ENCODE measurements around the gene GIPC2. TPM values are rescaled to one million over a fixed set of nuclear protein-coding genes. Genes with fewer than 3 reads are reported as not detected.

Gene GIPC2
- total RNA-seq, 1 experiment from 2014 or later = 2.8 TPM

DNA sequence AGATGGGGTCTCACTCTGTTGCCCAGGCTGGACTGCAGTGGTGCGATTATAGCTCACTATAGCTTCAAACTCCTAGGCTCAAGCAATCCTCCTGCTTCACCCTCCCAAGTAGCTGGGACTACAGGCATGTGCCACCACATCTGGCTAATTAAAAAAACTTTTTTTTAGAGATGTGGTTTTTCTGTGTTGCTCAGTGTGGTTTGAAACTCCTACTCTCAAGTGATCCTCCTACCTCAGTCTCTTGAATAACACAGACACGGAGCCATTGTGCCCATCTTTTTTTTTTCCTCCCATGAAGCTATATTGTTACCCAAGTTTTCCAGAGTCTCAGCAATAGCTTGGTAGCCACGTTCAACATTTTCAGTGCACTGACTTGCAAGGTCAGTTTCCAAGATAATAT, 2.7 kb downstream of the GIPC2 start:
- peaks cover 19% of the 10 kb centered on the region for H3K36me3 Mint-ChIP-seq (ENCODE audit: insufficient read depth, unreplicated experiment)
- peaks cover 11% of the 10 kb centered on the region for H3K4me1 Mint-ChIP-seq (ENCODE audit: low read depth, unreplicated experiment)
- H3K27me3 Mint-ChIP-seq (ENCODE audit: unreplicated experiment) = peaks cover 20% of the 10 kb centered on the region
- H3K27ac Mint-ChIP-seq (ENCODE audit: unreplicated experiment) = no peak overlapping the region
- no peak for DNase-seq
- no TSS peak for BruUV-seq (replicated peaks)
- CTCF ChIA-PET = interaction anchor here (0.7 kb wide), 1 partner anchor 10 kb away, joined by 4 read pairs; no protein-coding TSS in a partner anchor
- H3K4me3 Mint-ChIP-seq (ENCODE audit: low read depth, unreplicated experiment) = no peak overlapping the region
- TF ChIP-seq CTCF (IDR thresholded peaks at IDR 0.05; ENCODE audit: unreplicated experiment) = no peak
- intact Hi-C loops (cut with micrococcal nuclease; ENCODE audit: unreplicated experiment) = loop anchor here (5.0 kb wide), 1 partner anchor 71 kb away; the partner anchor contains the start of gene FUBP1
- H3K9me3 Mint-ChIP-seq (ENCODE audit: low read depth, unreplicated experiment) = no peaks in the 10 kb centered on the region

DNA sequence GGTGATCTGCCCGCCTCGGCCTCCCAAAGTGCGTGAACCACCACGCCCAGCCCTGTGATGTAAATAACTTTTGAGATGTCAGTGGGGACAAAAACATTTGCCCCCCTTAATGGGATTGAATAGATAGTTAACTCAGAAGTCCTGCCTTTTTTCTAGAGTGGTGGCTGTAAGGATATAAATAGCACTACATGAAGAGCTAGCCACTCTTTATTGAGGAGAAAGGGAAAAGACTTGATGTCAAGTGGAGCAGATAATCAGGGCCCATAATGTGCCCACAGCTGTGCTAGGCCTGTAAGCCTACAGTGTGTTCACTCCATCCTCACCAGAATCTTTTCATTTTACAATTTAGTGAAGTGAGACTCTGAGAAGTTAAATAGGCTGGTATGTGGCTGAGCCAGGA, 3.6 kb downstream of the GIPC2 start:
- Mint-ChIP-seq H3K4me3 (ENCODE audit: low read depth, unreplicated experiment) (no peak overlapping the region), H3K27ac (ENCODE audit: unreplicated experiment) (no peak overlapping the region), H3K9me3 (ENCODE audit: low read depth, unreplicated experiment) (no peaks in the 10 kb centered on the region), H3K4me1 (ENCODE audit: low read depth, unreplicated experiment) (peaks cover 11% of the 10 kb centered on the region), H3K36me3 (ENCODE audit: insufficient read depth, unreplicated experiment) (peaks cover 19% of the 10 kb centered on the region), H3K27me3 (ENCODE audit: unreplicated experiment) (peaks cover 14% of the 10 kb centered on the region)
- no peak for DNase-seq
- CTCF ChIA-PET = no interaction called here
- no TSS peak for BruUV-seq (replicated peaks)
- no peak for TF ChIP-seq CTCF (IDR thresholded peaks at IDR 0.05; ENCODE audit: unreplicated experiment)
- intact Hi-C loops (cut with micrococcal nuclease; ENCODE audit: unreplicated experiment) = loop anchor here (5.0 kb wide), 1 partner anchor 72 kb away; the partner anchor contains the start of gene FUBP1

DNA sequence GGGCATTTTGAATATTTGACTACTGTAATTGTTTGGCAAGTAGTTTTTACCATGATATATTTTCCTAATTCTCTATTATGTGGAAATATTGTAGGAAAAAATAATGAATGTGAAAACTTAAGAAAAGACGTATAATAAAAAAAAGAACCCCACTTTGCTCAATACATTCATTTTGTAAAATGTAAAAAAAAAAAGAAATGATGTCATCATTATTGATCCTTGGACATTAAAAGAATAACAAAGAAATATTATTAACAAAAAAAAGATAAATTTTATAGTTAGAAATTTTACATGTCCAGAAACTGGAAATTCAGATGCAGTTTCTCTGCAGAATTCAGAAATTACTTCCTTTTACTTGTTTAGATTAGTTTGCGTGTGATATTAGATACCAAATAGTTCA, 5.2 kb downstream of the GIPC2 start:
- Mint-ChIP-seq H3K4me3 (ENCODE audit: low read depth, unreplicated experiment) (no peak overlapping the region), H3K27me3 (ENCODE audit: unreplicated experiment) (no peaks in the 10 kb centered on the region), H3K27ac (ENCODE audit: unreplicated experiment) (no peak overlapping the region), H3K4me1 (ENCODE audit: low read depth, unreplicated experiment) (peaks cover 21% of the 10 kb centered on the region), H3K9me3 (ENCODE audit: low read depth, unreplicated experiment) (no peaks in the 10 kb centered on the region), H3K36me3 (ENCODE audit: insufficient read depth, unreplicated experiment) (peaks cover 7% of the 10 kb centered on the region)
- no peak for DNase-seq
- CTCF ChIA-PET = no interaction called here
- intact Hi-C loops (cut with micrococcal nuclease; ENCODE audit: unreplicated experiment) = no loop called here
- TF ChIP-seq CTCF (IDR thresholded peaks at IDR 0.05; ENCODE audit: unreplicated experiment) = no peak
- BruUV-seq (replicated peaks) = no TSS peak

- no peaks in the 10 kb centered on the region for H3K9me3 Mint-ChIP-seq (ENCODE audit: low read depth, unreplicated experiment)
- no peak for DNase-seq
- H3K27me3 Mint-ChIP-seq (ENCODE audit: unreplicated experiment) = no peaks in the 10 kb centered on the region
- no peaks in the 10 kb centered on the region for H3K36me3 Mint-ChIP-seq (ENCODE audit: insufficient read depth, unreplicated experiment)
- TF ChIP-seq CTCF (IDR thresholded peaks at IDR 0.05; ENCODE audit: unreplicated experiment) = no peak
- intact Hi-C loops (cut with micrococcal nuclease; ENCODE audit: unreplicated experiment) = no loop called here
- peaks cover 12% of the 10 kb centered on the region for H3K4me1 Mint-ChIP-seq (ENCODE audit: low read depth, unreplicated experiment)
- no TSS peak for BruUV-seq (replicated peaks)
- no peak overlapping the region for H3K27ac Mint-ChIP-seq (ENCODE audit: unreplicated experiment)
- H3K4me3 Mint-ChIP-seq (ENCODE audit: low read depth, unreplicated experiment) = no peak overlapping the region
- CTCF ChIA-PET = no interaction called here
These were observed 7.1 kb downstream of the GIPC2 start for GRCh38 chr1:78052685-78053405.

Data from Calu3 (cell line).